Measurements from ENCODE around the gene BOLA3.
"Not testable (repeated sequence)": the region's sequence is repeated elsewhere in the genome, so short reads cannot be mapped to it uniquely, and the experiment has no call there.

Gene BOLA3

GRCh38 chr2:74101574-74102300, 46.0 kb downstream of the BOLA3 start:
- DNase-seq (ENCODE audit: low spot score) = no peak

GRCh38 chr2:74100254-74101216, 47.2 kb downstream of the BOLA3 start:
- no peak for DNase-seq (ENCODE audit: low spot score)

- DNase-seq (ENCODE audit: low spot score) = no peak
These were observed 47.9 kb downstream of the BOLA3 start for GRCh38 chr2:74099835-74100234.

- DNase-seq (ENCODE audit: low spot score) = no peak
These were observed 48.4 kb downstream of the BOLA3 start for GRCh38 chr2:74099271-74099670.

- DNase-seq (ENCODE audit: low spot score) = no peak
These were observed 50.1 kb downstream of the BOLA3 start for GRCh38 chr2:74097574-74097973.

- DNase-seq (ENCODE audit: low spot score) = no peak
These were observed 51.7 kb downstream of the BOLA3 start for GRCh38 chr2:74096052-74096451.

GRCh38 chr2:74095632-74096031, 52.1 kb downstream of the BOLA3 start:
- DNase-seq (ENCODE audit: low spot score) = no peak

GRCh38 chr2:74094291-74094690, 53.4 kb downstream of the BOLA3 start:
- no peak for DNase-seq (ENCODE audit: low spot score)

GRCh38 chr2:74093840-74094239, 53.9 kb downstream of the BOLA3 start:
- peak; percentile 89 for DNase-seq (ENCODE audit: low spot score)

GRCh38 chr2:74093426-74093825, 54.3 kb downstream of the BOLA3 start:
- DNase-seq (ENCODE audit: low spot score) = no peak

- DNase-seq (ENCODE audit: low spot score) = peak; percentile 78
These were observed 55.4 kb downstream of the BOLA3 start for GRCh38 chr2:74092275-74092674.

- DNase-seq (ENCODE audit: low spot score) = no peak
These were observed 56.3 kb downstream of the BOLA3 start for GRCh38 chr2:74091391-74091790.

- DNase-seq (ENCODE audit: low spot score) = no peak
These were observed 57.6 kb downstream of the BOLA3 start for GRCh38 chr2:74089816-74090745.

- not testable (repeated sequence) for DNase-seq (ENCODE audit: low spot score)
These were observed 59.0 kb downstream of the BOLA3 start for GRCh38 chr2:74088676-74089075.

- no peak for DNase-seq (ENCODE audit: low spot score)
These were observed 60.0 kb downstream of the BOLA3 start for GRCh38 chr2:74087696-74088095.

GRCh38 chr2:74086021-74086420, 61.7 kb downstream of the BOLA3 start:
- DNase-seq (ENCODE audit: low spot score) = no peak

All from pons (tissue), 1 donor.